OCI-LY7 (cell line): Measurements from ENCODE around the gene TMEM181. TPM values are rescaled to one million over a fixed set of nuclear protein-coding genes. Genes with fewer than 3 reads are reported as not detected.

ENCODE experiments used
- BruUV-seq: library from RNA; stranded (reverse); fragments of 400-500 nt; replicated peaks from 2 replicates; lab custom pipeline; 2021; lab: Mats Ljungman, UMichigan
- CTCF ChIA-PET: fragments of 300-600 bp; sonication (Branson Sonifier 250); formaldehyde crosslinking; loops from one replicate; lab custom pipeline; 2022; ENCODE audit warnings: antibody characterized with exemption; ENCODE audit not compliant: unreplicated experiment; lab: Charles Lee
- POLR2A ChIA-PET: fragments of 300-600 bp; sonication (Branson Sonifier 250); formaldehyde crosslinking; loops from one replicate; lab custom pipeline; 2022; ENCODE audit warnings: antibody characterized with exemption; lab: Charles Lee
- DNase-seq: peaks from one replicate; pipeline ENCODE4 v3.0.0-alpha.2; 2015; ENCODE audit warnings: low spot score
- H2AFZ ChIP-seq: fragments of 200-600 bp; sonication (generic), shearing (Covaris generic); 2 replicates; pipeline ENCODE4 v1.6.1; 2014; ENCODE audit warnings: mild to moderate bottlenecking, antibody characterized with exemption, low read length, moderate library complexity
- H3K27ac ChIP-seq: fragments of 200-600 bp; sonication (generic); 2 replicates; pipeline ENCODE4 v1.5.1; 2014; ENCODE audit warnings: mixed run types, low read depth, mild to moderate bottlenecking, moderate library complexity, low read length, inconsistent platforms; ENCODE audit not compliant: poor library complexity, severe bottlenecking
- H3K36me3 ChIP-seq: fragments of 200-600 bp; sonication (generic); 2 replicates; pipeline ENCODE4 v1.6.1; 2014; ENCODE audit warnings: mild to moderate bottlenecking, antibody characterized with exemption, low read length, moderate library complexity, mixed read lengths; ENCODE audit not compliant: insufficient read depth
- H3K4me1 ChIP-seq: fragments of 200-600 bp; sonication (generic); 2 replicates; pipeline ENCODE4 v1.5.1; 2014; ENCODE audit warnings: mild to moderate bottlenecking, low read length; ENCODE audit not compliant: insufficient read depth, poor library complexity, severe bottlenecking
- H3K4me2 ChIP-seq: fragments of 200-600 bp; sonication (generic); 2 replicates; pipeline ENCODE4 v1.6.1; 2014; ENCODE audit warnings: mild to moderate bottlenecking, low read length
- H3K4me3 ChIP-seq: fragments of 200-600 bp; sonication (generic); 2 replicates; pipeline ENCODE4 v1.5.1; 2014; ENCODE audit warnings: mild to moderate bottlenecking, low read depth, low read length; ENCODE audit not compliant: poor library complexity, severe bottlenecking
- H3K79me2 ChIP-seq: fragments of 200-600 bp; sonication (generic); 2 replicates; pipeline ENCODE4 v1.6.1; 2016; ENCODE audit warnings: low read depth, mild to moderate bottlenecking, low read length, moderate library complexity, mixed read lengths; ENCODE audit not compliant: insufficient read depth
- H3K9me2 ChIP-seq: fragments of 200-600 bp; sonication (generic); 2 replicates; pipeline ENCODE4 v1.6.1; 2016; ENCODE audit warnings: mild to moderate bottlenecking, low read length, mixed read lengths; ENCODE audit not compliant: insufficient read depth
- H3K9me3 ChIP-seq: fragments of 200-600 bp; sonication (generic); 2 replicates; pipeline ENCODE4 v1.6.1; 2014; ENCODE audit warnings: mild to moderate bottlenecking, mixed run types, low read length, mixed read lengths
- H4K20me1 ChIP-seq: fragments of 200-600 bp; sonication (generic); 2 replicates; pipeline ENCODE4 v1.6.1; 2014; ENCODE audit warnings: mild to moderate bottlenecking, antibody characterized with exemption, low read length, moderate library complexity, mixed read lengths; ENCODE audit not compliant: insufficient read depth
- EZH2phosphoT487 ChIP-seq: fragments of 200-600 bp; sonication (generic); IDR thresholded peaks from 2 replicates; pipeline ENCODE4 v1.6.1; 2018; ENCODE audit warnings: low read depth, borderline replicate concordance, mild to moderate bottlenecking, mixed run types, antibody characterized with exemption, low read length, moderate library complexity, mixed read lengths
- intact Hi-C: fragments of 100-400 bp; cut with micrococcal nuclease; formaldehyde crosslinking; loops from one replicate; pipeline ENCODE4 v1.10.0; 2022; ENCODE audit not compliant: unreplicated experiment
- total RNA-seq, 2 experiments: library from RNA; depleted of rRNA in 1 of 2; stranded (reverse); fragments of >200 nt in 1 of 2; shearing (Covaris generic) in 1 of 2; gene quantifications; 2 replicates each; pipeline ENCODE4 v1.2.3, GENCODE V29; 2014 to 2022
- TF ChIP-seq, protein P1 (sequence below): fragments of 200-600 bp; sonication (generic); conservative IDR thresholded peaks from 2 replicates; pipeline ENCODE4 v1.5.1; 2014; ENCODE audit warnings: mild to moderate bottlenecking, antibody characterized with exemption, low read length, moderate library complexity, mixed read lengths

Gene TMEM181
- total RNA-seq, 2 experiments from 2014 or later, result 8.0 to 12.5 TPM

DNA sequence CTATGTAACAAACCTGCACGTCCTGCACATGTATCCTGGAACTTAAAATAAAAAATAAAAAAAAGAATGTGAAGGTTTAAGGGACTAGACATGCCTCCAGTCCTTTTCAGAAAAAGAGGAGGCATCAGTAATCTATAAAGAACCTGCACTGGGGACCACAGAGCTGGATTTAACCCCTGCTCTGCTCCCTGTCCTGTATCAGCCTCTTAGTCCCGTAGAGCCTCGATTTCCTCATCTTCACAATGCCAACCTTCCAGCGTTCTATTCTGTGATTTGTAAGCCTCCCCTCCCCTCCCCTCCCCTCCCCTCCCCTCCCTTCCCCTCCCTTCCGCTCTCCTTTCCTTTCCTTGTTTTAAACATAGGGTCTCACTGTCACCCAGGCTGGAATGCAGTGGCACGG is 31.1 kb upstream of the TMEM181 start:
- intact Hi-C loops, result no loop called here
- Histone ChIP-seq H3K9me3 (no peaks in the 10 kb centered on the region), H3K4me3 (no peak overlapping the region), H2AFZ (no peak overlapping the region), H3K79me2 (no peaks in the 10 kb centered on the region), H3K27ac (no peak overlapping the region), H4K20me1 (no peaks in the 10 kb centered on the region), H3K9me2 (no peaks in the 10 kb centered on the region), H3K4me2 (no peak overlapping the region), H3K36me3 (no peaks in the 10 kb centered on the region), H3K4me1 (no peaks in the 10 kb centered on the region)
- TF ChIP-seq, protein P1, sequence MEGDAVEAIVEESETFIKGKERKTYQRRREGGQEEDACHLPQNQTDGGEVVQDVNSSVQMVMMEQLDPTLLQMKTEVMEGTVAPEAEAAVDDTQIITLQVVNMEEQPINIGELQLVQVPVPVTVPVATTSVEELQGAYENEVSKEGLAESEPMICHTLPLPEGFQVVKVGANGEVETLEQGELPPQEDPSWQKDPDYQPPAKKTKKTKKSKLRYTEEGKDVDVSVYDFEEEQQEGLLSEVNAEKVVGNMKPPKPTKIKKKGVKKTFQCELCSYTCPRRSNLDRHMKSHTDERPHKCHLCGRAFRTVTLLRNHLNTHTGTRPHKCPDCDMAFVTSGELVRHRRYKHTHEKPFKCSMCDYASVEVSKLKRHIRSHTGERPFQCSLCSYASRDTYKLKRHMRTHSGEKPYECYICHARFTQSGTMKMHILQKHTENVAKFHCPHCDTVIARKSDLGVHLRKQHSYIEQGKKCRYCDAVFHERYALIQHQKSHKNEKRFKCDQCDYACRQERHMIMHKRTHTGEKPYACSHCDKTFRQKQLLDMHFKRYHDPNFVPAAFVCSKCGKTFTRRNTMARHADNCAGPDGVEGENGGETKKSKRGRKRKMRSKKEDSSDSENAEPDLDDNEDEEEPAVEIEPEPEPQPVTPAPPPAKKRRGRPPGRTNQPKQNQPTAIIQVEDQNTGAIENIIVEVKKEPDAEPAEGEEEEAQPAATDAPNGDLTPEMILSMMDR, result no peak
- no peak for TF ChIP-seq EZH2phosphoT487
- ChIA-PET POLR2A (no interaction called here), CTCF (no interaction called here)
- DNase-seq, result no peak
- BruUV-seq, result no TSS peak

DNA sequence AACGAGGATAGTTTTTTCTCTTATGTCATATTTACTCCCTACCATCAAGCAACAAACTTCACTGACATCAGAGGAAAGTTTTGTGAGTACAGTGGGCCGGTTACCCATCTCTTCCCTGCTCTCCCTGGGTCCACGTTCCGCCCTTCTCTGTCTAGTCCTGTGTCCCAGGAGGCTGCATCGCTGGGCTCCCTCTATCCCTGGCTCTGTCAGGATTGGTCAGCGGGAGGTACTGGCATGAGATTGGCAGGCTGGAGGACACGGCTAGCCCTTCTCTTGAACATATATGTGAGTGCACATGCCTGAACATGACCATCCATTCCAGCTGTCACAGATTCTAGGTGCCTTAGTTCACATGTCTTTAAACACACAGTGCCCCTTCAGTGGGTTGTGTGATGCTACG is 30.3 kb upstream of the TMEM181 start:
- CTCF ChIA-PET, result no interaction called here

DNA sequence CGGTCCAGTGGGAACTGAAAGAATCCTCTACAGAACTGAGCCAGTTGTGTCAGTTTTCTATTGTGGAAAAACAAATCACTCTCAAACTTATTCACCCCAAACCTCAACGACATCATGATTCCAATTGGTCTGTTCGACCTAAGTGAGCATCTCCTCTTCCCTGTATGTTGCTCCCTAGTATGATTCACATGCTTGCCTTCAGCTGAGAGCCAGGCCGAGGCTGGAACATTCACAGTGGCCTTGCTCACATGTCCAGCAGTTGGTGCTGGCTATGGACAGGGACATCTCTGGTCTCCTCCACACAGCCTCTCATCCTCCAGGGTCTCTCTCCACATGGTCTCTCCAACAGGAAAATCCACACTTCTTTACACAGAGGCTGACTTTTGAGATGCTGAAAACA is 28.3 kb upstream of the TMEM181 start:
- DNase-seq, result no peak
- CTCF ChIA-PET, result interaction anchor here (0.6 kb wide), 1 partner anchor 283 kb away, joined by 3 read pairs; no protein-coding TSS in a partner anchor
- Histone ChIP-seq H3K36me3 (no peaks in the 10 kb centered on the region), H3K4me2 (no peak overlapping the region), H3K4me3 (no peak overlapping the region), H3K9me2 (no peaks in the 10 kb centered on the region), H3K27ac (no peak overlapping the region), H4K20me1 (no peaks in the 10 kb centered on the region), H3K79me2 (no peaks in the 10 kb centered on the region), H3K9me3 (no peaks in the 10 kb centered on the region), H3K4me1 (no peaks in the 10 kb centered on the region), H2AFZ (no peak overlapping the region)
- POLR2A ChIA-PET, result no interaction called here
- BruUV-seq, result no TSS peak
- TF ChIP-seq, protein P1, result no peak
- no peak for TF ChIP-seq EZH2phosphoT487
- intact Hi-C loops, result no loop called here

More for the DNA sequence above, 30.3 kb upstream of the TMEM181 start:
- intact Hi-C loops, result no loop called here
- H3K4me1 ChIP-seq, result no peaks in the 10 kb centered on the region
- H2AFZ ChIP-seq, result no peak overlapping the region
- no peaks in the 10 kb centered on the region for H3K9me2 ChIP-seq
- BruUV-seq, result no TSS peak
- no peak for TF ChIP-seq EZH2phosphoT487
- TF ChIP-seq, protein P1, result no peak
- no peak overlapping the region for H3K4me3 ChIP-seq
- no peaks in the 10 kb centered on the region for H3K36me3 ChIP-seq
- H3K4me2 ChIP-seq, result no peak overlapping the region
- no peak for DNase-seq
- H3K27ac ChIP-seq, result no peak overlapping the region
- no peaks in the 10 kb centered on the region for H3K79me2 ChIP-seq
- POLR2A ChIA-PET, result no interaction called here
- no peaks in the 10 kb centered on the region for H3K9me3 ChIP-seq
- no peaks in the 10 kb centered on the region for H4K20me1 ChIP-seq
